Spleen (tissue), 11 donors: Measurements from ENCODE around the gene PACRG. TPM values are rescaled to one million over a fixed set of nuclear protein-coding genes. Genes with fewer than 3 reads are reported as not detected.

Source experiments
- DNase-seq: peaks from one replicate; pipeline ENCODE4 v3.0.0-alpha.2; 2020
- H3K27ac ChIP-seq, 8 donors: fragments of 200-600 bp; sonication (generic) in 7 of 8; 1 replicate in 4 of 8; 2 replicates in 4 of 8; pipeline versions ENCODE4 v1.5.0 to v1.8.0; 2016 to 2021; ENCODE audit warnings: inconsistent platforms in 4 of 8, mild to moderate bottlenecking in 4 of 8, moderate library complexity in 1 of 8
- H3K27me3 ChIP-seq, 7 donors: fragments of 200-600 bp; sonication (generic) in 6 of 7; replicated peaks in 1 of 7; 1 replicate in 4 of 7; 2 replicates in 3 of 7; pipeline versions ENCODE4 v1.5.0 to v1.8.0; 2016 to 2021; ENCODE audit warnings: inconsistent platforms in 3 of 7, mild to moderate bottlenecking in 1 of 7
- H3K36me3 ChIP-seq, 6 donors: fragments of 200-600 bp; sonication (generic) in 5 of 6; 1 replicate in 4 of 6; 2 replicates in 2 of 6; pipeline versions ENCODE4 v1.5.0 to v1.8.0; 2016 to 2021; ENCODE audit warnings: inconsistent platforms in 2 of 6
- H3K4me1 ChIP-seq, 6 donors: fragments of 200-600 bp; sonication (generic) in 5 of 6; 1 replicate in 3 of 6; 2 replicates in 3 of 6; pipeline versions ENCODE4 v1.5.0 to v1.8.0; 2016 to 2021; ENCODE audit warnings: inconsistent platforms in 3 of 6
- H3K4me3 ChIP-seq, 8 donors: fragments of 200-600 bp; sonication (generic) in 7 of 8; 1 replicate in 4 of 8; 2 replicates in 4 of 8; pipeline versions ENCODE4 v1.5.0 to v1.8.0; 2016 to 2021; ENCODE audit warnings: inconsistent platforms in 4 of 8, mild to moderate bottlenecking in 4 of 8, moderate library complexity in 2 of 8
- H3K9me3 ChIP-seq, 8 donors: fragments of 200-600 bp; sonication (generic) in 7 of 8; 1 replicate in 4 of 8; 2 replicates in 4 of 8; pipeline versions ENCODE4 v1.5.0 to v1.8.0; 2016 to 2021; ENCODE audit warnings: inconsistent platforms in 4 of 8
- POLR2A ChIP-seq, 3 donors: fragments of 450-650 bp; IDR thresholded peaks; one replicate each; pipeline ENCODE4 v1.5.1; 2017; ENCODE audit warnings: antibody characterized with exemption in 3 of 3, mild to moderate bottlenecking in 1 of 3
- POLR2AphosphoS5 ChIP-seq, 3 donors: sonication (generic); formaldehyde crosslinking; IDR thresholded peaks; one replicate each; pipeline ENCODE4 v1.5.1; 2017; ENCODE audit warnings: antibody characterized with exemption in 3 of 3
- WGBS, 5 donors: extraction: QIAGEN DNeasy Blood & Tissue Kit in 3 of 5; methylation state at CpG; one replicate each; pipeline versions ENCODE4 v1.1.5 to v1.1.7; 2013 to 2018; 5-methylcytosine and 5-hydroxymethylcytosine counted together
- intact Hi-C: fragments of 100-400 bp; cut with DNase I; formaldehyde crosslinking; loops from one replicate; pipeline ENCODE4 v1.15.0; 2023; ENCODE audit warnings: low total_unique reads
- polyA plus RNA-seq, 3 donors: library from polyadenylated mRNA; stranded (reverse); fragments of 200-250 nt; gene quantifications; one replicate each; pipeline ENCODE4 v1.2.1, GENCODE V29; 2013
- total RNA-seq, 7 donors: library from RNA; depleted of rRNA in 3 of 7; stranded (reverse); fragments of >200 nt in 3 of 7; fragmentation: NEBNext Ultra II Directional in 4 of 7; extraction: Animal tissue kit (Norgen Biotek cat#: 25700) in 4 of 7; gene quantifications; one replicate each; pipeline versions ENCODE4 v1.1.0 to v1.2.1, GENCODE V29; 2016 to 2021
- TF ChIP-seq, protein P1 (sequence below), 11 experiments: fragments of 200-600 bp in 7 of 11; fragments of 450-650 bp in 4 of 11; sonication (generic) in 4 of 11; IDR thresholded peaks in 8 of 11; conservative IDR thresholded peaks in 3 of 11; 1 replicate in 7 of 11; 2 replicates in 4 of 11; pipeline versions ENCODE4 v1.4.0 to v1.8.0; 2016 to 2021; ENCODE audit warnings: antibody characterized with exemption in 11 of 11, inconsistent platforms in 4 of 11, mild to moderate bottlenecking in 1 of 11
- donor health status: healthy with polysubstance abuse.
- donor health status: DM: no; HTN: no; CAD: no; lungs with moderate emphysema.
- donor health status: DM: no; HTN: no; CAD: no.
- donor health status: Bipolar disorder and iron deficiency.
- donor health status: healthy.
- donor health status: DM: no; HTN: no; CAD: no.
- donor health status: DM: yes; HTN: yes; CAD: no.

The PACRG gene
- total and polyA plus RNA-seq, 10 donors, result 0.32 to 2.0 (median 1.0) TPM; not detected in 5

DNA sequence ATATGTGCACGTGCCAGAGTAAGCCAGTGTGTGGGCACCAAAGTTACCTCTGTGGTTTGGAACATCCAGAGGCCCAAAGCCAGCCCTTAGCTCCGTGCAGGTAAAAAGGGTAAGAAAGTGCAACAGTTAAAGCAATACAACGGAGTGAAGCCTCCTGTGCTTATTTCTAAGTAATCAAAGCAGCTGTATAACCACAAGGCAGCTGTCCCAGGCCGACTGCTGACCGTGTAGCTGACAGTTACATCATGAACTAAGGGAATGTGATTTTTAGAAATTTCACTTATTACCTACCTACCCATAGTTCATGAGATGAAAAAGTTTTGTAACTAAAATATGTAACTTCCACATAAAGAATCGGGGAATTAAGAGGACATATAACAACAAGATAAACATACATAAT is 565.5 kb downstream of the PACRG start:
- Histone ChIP-seq H3K4me3 (no peak overlapping the region), H3K27me3 (no peaks in the 10 kb centered on the region), H3K4me1 (no peaks in the 10 kb centered on the region), H3K36me3 (no peaks in the 10 kb centered on the region), H3K9me3 (no peaks in the 10 kb centered on the region), H3K27ac (no peak overlapping the region)
- TF ChIP-seq, protein P1, sequence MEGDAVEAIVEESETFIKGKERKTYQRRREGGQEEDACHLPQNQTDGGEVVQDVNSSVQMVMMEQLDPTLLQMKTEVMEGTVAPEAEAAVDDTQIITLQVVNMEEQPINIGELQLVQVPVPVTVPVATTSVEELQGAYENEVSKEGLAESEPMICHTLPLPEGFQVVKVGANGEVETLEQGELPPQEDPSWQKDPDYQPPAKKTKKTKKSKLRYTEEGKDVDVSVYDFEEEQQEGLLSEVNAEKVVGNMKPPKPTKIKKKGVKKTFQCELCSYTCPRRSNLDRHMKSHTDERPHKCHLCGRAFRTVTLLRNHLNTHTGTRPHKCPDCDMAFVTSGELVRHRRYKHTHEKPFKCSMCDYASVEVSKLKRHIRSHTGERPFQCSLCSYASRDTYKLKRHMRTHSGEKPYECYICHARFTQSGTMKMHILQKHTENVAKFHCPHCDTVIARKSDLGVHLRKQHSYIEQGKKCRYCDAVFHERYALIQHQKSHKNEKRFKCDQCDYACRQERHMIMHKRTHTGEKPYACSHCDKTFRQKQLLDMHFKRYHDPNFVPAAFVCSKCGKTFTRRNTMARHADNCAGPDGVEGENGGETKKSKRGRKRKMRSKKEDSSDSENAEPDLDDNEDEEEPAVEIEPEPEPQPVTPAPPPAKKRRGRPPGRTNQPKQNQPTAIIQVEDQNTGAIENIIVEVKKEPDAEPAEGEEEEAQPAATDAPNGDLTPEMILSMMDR (IDR thresholded peaks at IDR 0.05 in 8 of 11, conservative IDR thresholded peaks at IDR 0.05 in 3 of 11), result no peak
- TF ChIP-seq POLR2A (IDR thresholded peaks at IDR 0.05) (no peak), POLR2AphosphoS5 (IDR thresholded peaks at IDR 0.05) (no peak)
- 86 to 93% (median 91%) methylated on average over 6 of the region's 6 CpGs for WGBS, 5 donors
- intact Hi-C loops, result no loop called here
- no peak for DNase-seq

DNA sequence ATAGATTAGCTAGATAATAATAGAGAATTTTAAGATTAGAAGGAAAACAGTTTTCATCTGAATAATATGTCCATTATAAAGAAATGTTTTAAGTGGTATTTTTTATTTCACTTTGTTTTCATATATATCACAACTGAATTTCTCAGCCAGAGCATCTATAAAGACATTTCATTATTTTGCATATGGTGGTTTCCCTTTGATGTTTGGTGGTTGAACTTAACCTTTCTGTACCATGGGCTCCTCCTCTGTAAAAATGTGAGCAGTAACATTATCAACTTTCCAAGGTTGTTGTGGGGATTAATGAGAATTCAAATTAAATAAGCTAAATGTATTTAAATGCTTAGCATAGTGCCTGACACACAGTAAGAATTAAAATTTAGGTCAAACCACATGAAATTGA is 567.0 kb downstream of the PACRG start:
- Histone ChIP-seq H3K36me3 (no peaks in the 10 kb centered on the region), H3K27me3 (peaks cover 0 to 4% (median 0%) of the 10 kb centered on the region in 7 donors)

DNA sequence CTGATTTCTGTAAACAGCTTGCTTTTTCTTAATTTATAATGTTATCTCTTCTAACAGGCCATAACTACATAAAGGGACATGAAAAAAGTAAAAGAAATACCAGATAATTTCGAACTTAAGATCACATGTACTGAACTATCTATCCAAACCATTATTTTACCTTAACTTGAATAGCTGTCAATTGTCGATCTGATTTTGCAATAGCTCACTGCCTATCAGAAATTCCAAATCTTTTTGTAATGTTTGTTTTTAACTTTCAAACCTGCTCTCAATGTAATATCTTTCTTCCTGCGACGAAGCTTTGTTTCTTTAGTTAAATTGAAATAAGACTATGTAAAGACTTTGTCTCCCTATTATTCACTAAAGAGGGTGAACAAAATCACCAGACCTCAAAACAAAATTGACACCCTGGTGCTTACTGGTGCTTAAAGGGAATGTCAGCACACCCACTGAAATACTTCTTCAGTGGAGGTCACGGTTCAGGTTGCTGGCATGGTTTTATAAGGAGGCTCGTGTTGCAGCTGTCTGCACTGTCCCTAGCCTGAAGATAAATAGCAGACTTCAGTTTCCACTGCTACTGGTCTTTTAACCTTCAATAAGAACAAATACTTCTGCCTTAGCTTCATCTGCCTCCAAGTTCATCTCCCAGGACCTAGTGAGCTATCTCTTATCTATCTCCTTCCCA is 569.2 kb downstream of the PACRG start:
- DNase-seq, result no peak
- H3K27ac ChIP-seq, result no peak overlapping the region
- no peaks in the 10 kb centered on the region for H3K36me3 ChIP-seq
- 68 to 88% (median 82%) methylated on average over 6 of the region's 6 CpGs for WGBS, 5 donors
- no peaks in the 10 kb centered on the region for H3K4me1 ChIP-seq
- H3K27me3 ChIP-seq, result peaks cover 0 to 4% (median 0%) of the 10 kb centered on the region in 7 donors
- intact Hi-C loops, result no loop called here
- TF ChIP-seq POLR2A (IDR thresholded peaks at IDR 0.05), result no peak
- TF ChIP-seq, protein P1 (IDR thresholded peaks at IDR 0.05 in 8 of 11, conservative IDR thresholded peaks at IDR 0.05 in 3 of 11), result no peak
- no peak for TF ChIP-seq POLR2AphosphoS5 (IDR thresholded peaks at IDR 0.05)
- H3K9me3 ChIP-seq, result no peaks in the 10 kb centered on the region
- H3K4me3 ChIP-seq, result no peak overlapping the region

More for the DNA sequence above, 567.0 kb downstream of the PACRG start:
- no peak overlapping the region for H3K4me3 ChIP-seq
- TF ChIP-seq POLR2AphosphoS5 (IDR thresholded peaks at IDR 0.05), result no peak
- TF ChIP-seq, protein P1 (IDR thresholded peaks at IDR 0.05 in 8 of 11, conservative IDR thresholded peaks at IDR 0.05 in 3 of 11), result no peak
- TF ChIP-seq POLR2A (IDR thresholded peaks at IDR 0.05), result no peak
- no peaks in the 10 kb centered on the region for H3K4me1 ChIP-seq
- H3K27ac ChIP-seq, result no peak overlapping the region
- no peak for DNase-seq
- H3K9me3 ChIP-seq, result no peaks in the 10 kb centered on the region
- intact Hi-C loops, result no loop called here

DNA sequence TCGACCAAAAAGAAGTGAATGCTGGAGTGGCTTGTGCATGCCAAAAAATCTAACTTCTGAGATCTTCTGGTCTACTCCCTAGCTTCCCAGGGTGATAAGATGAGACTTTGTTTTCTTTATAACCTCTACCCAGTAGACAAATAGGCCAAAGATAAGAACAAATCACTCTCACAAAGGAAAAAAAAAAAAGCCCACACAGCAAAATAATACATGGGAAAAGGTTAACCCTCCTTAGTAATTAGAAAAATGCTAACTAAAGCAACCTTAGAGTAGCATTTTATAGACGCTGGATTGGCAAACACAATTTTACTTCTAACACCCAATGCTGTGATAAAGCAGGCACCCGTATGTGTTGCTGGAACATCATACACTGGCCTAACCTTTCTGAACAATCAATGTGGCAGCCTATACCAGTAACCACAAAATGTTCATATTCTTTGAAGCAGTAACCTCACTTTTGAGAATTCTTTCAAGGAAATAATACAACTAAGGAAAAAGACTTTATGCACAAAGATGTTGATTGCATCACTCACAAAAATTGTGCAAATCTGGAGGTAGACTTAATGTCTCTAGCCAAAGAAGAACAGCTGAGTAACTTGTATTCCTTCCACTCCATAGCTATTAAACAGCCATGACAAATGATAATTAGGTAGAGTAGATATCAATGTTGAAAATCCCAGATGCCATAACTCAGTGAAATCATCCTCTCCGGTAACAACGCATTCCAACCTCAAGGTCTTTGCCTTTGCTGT is 570.5 kb downstream of the PACRG start:
- peaks cover 0 to 4% (median 0%) of the 10 kb centered on the region in 7 donors for H3K27me3 ChIP-seq
- H3K27ac ChIP-seq, result no peak overlapping the region
- H3K36me3 ChIP-seq, result no peaks in the 10 kb centered on the region
- H3K4me1 ChIP-seq, result no peaks in the 10 kb centered on the region
- no peak for DNase-seq
- no peaks in the 10 kb centered on the region for H3K9me3 ChIP-seq
- intact Hi-C loops, result no loop called here
- no peak overlapping the region for H3K4me3 ChIP-seq
- TF ChIP-seq, protein P1 (IDR thresholded peaks at IDR 0.05 in 8 of 11, conservative IDR thresholded peaks at IDR 0.05 in 3 of 11), result no peak
- TF ChIP-seq POLR2A (IDR thresholded peaks at IDR 0.05) (no peak), POLR2AphosphoS5 (IDR thresholded peaks at IDR 0.05) (no peak)
- WGBS, 5 donors, result 85 to 98% (median 92%) methylated on average over 5 of the region's 5 CpGs
